Neural progenitor cell (in vitro differentiated cells): Measurements from ENCODE around the gene SLC7A1.

ENCODE experiments used
- CTCF ChIP-seq: fragments of 200-600 bp; sonication (generic); IDR thresholded peaks from 2 replicates; pipeline ENCODE4 v1.5.1; 2017; ENCODE audit warnings: antibody characterized with exemption, mild to moderate bottlenecking
- EZH2 ChIP-seq: fragments of 200-600 bp; sonication (generic); IDR thresholded peaks from 2 replicates; pipeline ENCODE4 v1.6.1; 2017; ENCODE audit warnings: antibody characterized with exemption, mild to moderate bottlenecking, moderate library complexity

- TF ChIP-seq CTCF: no peak
- no peak for TF ChIP-seq EZH2
These were observed 12.0 kb upstream of the SLC7A1 start for GRCh38 chr13:29607465-29607864.
